Upper lobe of left lung (tissue), 4 donors: ENCODE data around the gene TARM1.

Experiments used
- CTCF ChIP-seq, 6 experiments: fragments of 450-650 bp in 4 of 6; fragments of 200-600 bp in 2 of 6; sonication (generic) in 2 of 6; IDR thresholded peaks; one replicate each; pipeline ENCODE4 v1.5.1; 2016 to 2019; ENCODE audit warnings: antibody characterized with exemption in 6 of 6
- POLR2A ChIP-seq, 4 donors: fragments of 450-650 bp; IDR thresholded peaks; one replicate each; pipeline ENCODE4 v1.5.1; 2016 to 2017; ENCODE audit warnings: antibody characterized with exemption in 4 of 4, mild to moderate bottlenecking in 2 of 4

- TF ChIP-seq CTCF (IDR thresholded peaks at IDR 0.05) (no peak), POLR2A (IDR thresholded peaks at IDR 0.05) (no peak)
Observed at GRCh38 chr19:54128796-54129616, 47.8 kb upstream of the TARM1 start.
